ENCODE data around the gene EIF5.
A peak's percentile ranks its signal among the peaks of the same experiment; 100 is the strongest.

The EIF5 gene

DNA sequence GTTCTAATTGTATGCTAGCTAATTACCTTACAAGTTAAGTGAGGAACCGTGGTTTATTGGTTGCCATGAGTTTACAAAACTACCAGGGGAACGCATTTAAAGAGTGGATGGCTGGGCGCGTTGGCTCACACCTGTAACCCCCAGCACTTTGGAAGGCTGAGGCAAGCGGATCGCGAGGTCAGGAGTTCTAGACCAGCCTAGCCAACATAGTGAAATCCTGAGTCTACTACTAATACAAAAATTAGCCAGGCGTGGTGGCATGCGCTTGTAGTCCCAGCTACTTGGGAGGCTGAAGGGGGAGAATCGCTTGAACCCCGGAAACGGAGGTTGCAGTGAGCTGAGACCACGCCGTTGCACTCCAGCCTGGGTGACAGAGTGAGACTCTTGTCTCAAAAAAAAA is 2.2 kb downstream of the EIF5 start:
- Mint-ChIP-seq H3K9me3 (no peaks in the 10 kb centered on the region), H3K27me3 (ENCODE audit: low read depth, poor library complexity) (no peaks in the 10 kb centered on the region), H3K4me1 (peaks cover 50% of the 10 kb centered on the region), H3K36me3 (ENCODE audit: low read depth) (peaks cover 60% of the 10 kb centered on the region), H3K4me3 (peak overlapping the region; percentile 91), H3K27ac (peak overlapping the region; percentile 86)
- DNase-seq, result no peak
- TF ChIP-seq, protein P1, sequence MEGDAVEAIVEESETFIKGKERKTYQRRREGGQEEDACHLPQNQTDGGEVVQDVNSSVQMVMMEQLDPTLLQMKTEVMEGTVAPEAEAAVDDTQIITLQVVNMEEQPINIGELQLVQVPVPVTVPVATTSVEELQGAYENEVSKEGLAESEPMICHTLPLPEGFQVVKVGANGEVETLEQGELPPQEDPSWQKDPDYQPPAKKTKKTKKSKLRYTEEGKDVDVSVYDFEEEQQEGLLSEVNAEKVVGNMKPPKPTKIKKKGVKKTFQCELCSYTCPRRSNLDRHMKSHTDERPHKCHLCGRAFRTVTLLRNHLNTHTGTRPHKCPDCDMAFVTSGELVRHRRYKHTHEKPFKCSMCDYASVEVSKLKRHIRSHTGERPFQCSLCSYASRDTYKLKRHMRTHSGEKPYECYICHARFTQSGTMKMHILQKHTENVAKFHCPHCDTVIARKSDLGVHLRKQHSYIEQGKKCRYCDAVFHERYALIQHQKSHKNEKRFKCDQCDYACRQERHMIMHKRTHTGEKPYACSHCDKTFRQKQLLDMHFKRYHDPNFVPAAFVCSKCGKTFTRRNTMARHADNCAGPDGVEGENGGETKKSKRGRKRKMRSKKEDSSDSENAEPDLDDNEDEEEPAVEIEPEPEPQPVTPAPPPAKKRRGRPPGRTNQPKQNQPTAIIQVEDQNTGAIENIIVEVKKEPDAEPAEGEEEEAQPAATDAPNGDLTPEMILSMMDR (IDR thresholded peaks at IDR 0.05), result no peak

DNA sequence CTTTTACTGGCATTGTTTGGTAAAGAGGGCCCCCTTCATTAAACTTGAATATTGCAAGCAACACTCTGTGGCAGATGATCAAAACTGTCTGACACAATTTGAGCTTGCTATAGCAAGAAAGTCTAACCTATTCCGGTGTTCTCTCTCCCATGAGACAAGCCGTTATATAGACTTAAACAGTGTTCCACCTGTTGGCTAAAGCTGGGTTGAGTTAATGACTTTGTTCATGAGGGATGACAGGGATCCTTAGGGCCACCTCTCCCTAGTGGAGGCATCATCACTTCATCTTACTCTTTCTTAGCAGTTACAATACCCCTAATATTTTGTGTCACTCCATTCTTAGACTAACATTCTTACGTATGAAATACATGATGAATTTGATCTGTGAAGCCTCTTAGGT is 3.8 kb downstream of the EIF5 start:
- Mint-ChIP-seq H3K27me3 (ENCODE audit: low read depth, poor library complexity) (no peaks in the 10 kb centered on the region), H3K27ac (no peak overlapping the region)
- TF ChIP-seq, protein P1 (IDR thresholded peaks at IDR 0.05), result no peak

DNA sequence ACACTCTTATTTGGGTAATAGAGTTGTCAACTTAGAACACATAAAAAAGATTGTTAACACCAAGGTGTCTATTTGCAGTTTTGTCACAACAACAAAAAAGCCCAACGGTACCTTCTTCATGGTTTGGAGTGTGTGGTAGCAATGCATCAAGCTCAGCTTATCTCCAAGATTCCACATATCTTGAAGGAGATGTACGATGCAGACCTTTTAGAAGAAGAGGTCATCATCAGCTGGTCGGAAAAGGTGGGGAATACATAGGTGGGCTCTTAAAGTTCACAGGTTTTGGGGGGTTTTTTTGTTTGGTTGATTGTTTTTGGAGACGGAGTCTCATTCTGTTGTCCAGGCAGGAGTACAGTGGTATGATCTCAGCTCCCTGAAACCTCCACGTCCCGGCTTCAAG is 5.5 kb downstream of the EIF5 start:
- Mint-ChIP-seq H3K36me3 (ENCODE audit: low read depth) (peaks cover 92% of the 10 kb centered on the region), H3K9me3 (no peaks in the 10 kb centered on the region), H3K27me3 (ENCODE audit: low read depth, poor library complexity) (no peaks in the 10 kb centered on the region), H3K27ac (peak overlapping the region; percentile 72), H3K4me1 (peaks cover 34% of the 10 kb centered on the region), H3K4me3 (no peak overlapping the region)
- TF ChIP-seq, protein P1 (IDR thresholded peaks at IDR 0.05), result no peak
- DNase-seq, result no peak

More for the DNA sequence above, 3.8 kb downstream of the EIF5 start:
- no peak for DNase-seq
- no peaks in the 10 kb centered on the region for H3K9me3 Mint-ChIP-seq
- peaks cover 75% of the 10 kb centered on the region for H3K36me3 Mint-ChIP-seq (ENCODE audit: low read depth)
- no peak overlapping the region for H3K4me3 Mint-ChIP-seq
- peaks cover 34% of the 10 kb centered on the region for H3K4me1 Mint-ChIP-seq

DNA sequence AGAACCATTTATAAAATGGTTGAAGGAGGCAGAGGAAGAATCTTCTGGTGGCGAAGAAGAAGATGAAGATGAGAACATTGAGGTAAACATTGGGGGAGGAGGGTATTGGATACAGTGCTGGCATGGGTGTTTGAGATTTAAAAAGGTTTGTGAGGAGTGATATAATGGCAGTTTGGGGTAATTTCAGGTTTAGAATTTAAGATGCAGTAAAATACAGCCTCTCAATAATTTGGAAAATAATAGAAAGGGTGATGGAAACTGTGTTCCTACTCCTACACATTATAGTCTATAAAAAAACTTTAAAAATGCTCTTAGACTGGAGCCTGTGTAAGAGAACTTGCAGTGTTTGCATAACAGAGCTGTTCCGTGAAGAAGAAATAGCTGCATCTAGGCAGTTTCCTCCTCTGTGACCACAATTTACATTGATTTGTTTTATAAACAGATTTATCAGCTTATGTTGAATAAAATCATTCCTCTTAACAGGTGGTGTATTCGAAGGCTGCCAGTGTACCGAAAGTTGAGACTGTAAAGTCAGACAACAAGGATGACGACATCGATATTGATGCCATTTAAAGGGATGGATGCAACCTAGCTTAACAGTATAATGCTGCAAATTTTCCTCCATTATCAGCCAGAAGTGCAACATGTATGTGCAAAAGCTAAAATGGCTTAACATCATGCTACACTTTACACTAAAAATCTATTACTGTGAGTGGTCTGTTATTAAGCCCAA is 6.6 kb downstream of the EIF5 start:
- Mint-ChIP-seq H3K9me3 (no peaks in the 10 kb centered on the region), H3K27ac (no peak overlapping the region), H3K36me3 (ENCODE audit: low read depth) (peaks cover 96% of the 10 kb centered on the region), H3K27me3 (ENCODE audit: low read depth, poor library complexity) (no peaks in the 10 kb centered on the region), H3K4me1 (peaks cover 28% of the 10 kb centered on the region), H3K4me3 (no peak overlapping the region)
- TF ChIP-seq, protein P1 (IDR thresholded peaks at IDR 0.05), result no peak
- DNase-seq, result no peak

DNA sequence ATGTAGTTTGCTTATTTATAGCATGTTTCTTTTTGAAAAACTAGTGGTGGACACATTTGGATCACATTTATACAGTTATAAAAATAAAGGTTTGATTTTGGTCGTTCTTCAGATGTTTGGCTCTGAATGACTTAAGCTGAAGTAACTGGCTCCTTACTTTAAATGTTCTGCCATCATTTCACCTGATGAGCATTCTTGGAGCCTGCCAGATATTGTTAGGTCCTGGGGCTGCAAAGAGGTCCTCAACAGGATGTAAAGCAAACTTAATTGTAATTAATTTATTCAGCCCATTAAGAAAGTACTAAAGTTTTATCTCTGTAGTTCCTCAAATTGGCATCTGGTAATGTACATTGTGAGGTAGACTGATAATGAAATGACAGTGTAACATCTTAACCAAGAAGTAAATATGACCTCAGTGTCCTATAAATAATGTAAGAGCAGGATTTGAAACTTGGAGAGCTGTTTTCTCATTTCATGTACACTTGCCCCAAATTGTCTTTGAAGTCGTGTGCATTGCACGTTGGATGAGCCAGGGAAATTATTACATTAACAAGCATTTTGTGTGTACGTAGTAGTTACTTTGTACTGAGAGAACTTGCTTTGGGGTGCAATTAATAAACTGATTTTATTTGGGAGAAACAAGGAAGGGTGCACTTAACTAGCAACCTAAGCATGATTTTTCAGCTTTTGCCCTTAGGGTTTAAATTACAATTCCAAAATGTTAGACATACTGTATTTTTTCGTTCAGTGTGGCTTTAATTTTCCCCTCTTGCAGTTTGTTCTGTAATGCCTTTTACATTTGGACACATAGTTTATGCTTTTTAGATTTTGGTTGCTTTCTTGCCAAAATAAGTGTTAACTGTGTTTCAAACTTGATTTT is 7.5 kb downstream of the EIF5 start:
- peaks cover 88% of the 10 kb centered on the region for H3K36me3 Mint-ChIP-seq (ENCODE audit: low read depth)
- no peaks in the 10 kb centered on the region for H3K27me3 Mint-ChIP-seq (ENCODE audit: low read depth, poor library complexity)
- H3K9me3 Mint-ChIP-seq, result no peaks in the 10 kb centered on the region
- peaks cover 19% of the 10 kb centered on the region for H3K4me1 Mint-ChIP-seq
- peak overlapping the region; percentile 58 for H3K27ac Mint-ChIP-seq
- DNase-seq, result no peak
- H3K4me3 Mint-ChIP-seq, result no peak overlapping the region
- TF ChIP-seq, protein P1 (IDR thresholded peaks at IDR 0.05), result no peak

Measured in nephron progenitor cell (in vitro differentiated cells).